HG03064 (cell line): ENCODE results near the gene ASTN2.

Source experiments
- ATAC-seq: cut with Tn5 transposase; IDR thresholded peaks from one replicate; pipeline ENCODE4 v1.9.1; 2021; ENCODE audit warnings: low read depth; ENCODE audit not compliant: unreplicated experiment

Gene ASTN2

GRCh38 chr9:117414906-117415331, at the start of gene ASTN2:
ASTN2 (minus strand) TSS chr9:117415057; CDS start chr9:117414938, 119 bp downstream.
- no peak for ATAC-seq

- no peak for ATAC-seq
Measured at GRCh38 chr9:117462861-117463260, 48.0 kb upstream of the ASTN2 start.

- no peak for ATAC-seq
Measured at GRCh38 chr9:117461386-117461785, 46.5 kb upstream of the ASTN2 start.

GRCh38 chr9:117460743-117461142, 45.9 kb upstream of the ASTN2 start:
- no peak for ATAC-seq

GRCh38 chr9:117459913-117460312, 45.1 kb upstream of the ASTN2 start:
- ATAC-seq: no peak

GRCh38 chr9:117458066-117458465, 43.2 kb upstream of the ASTN2 start:
- ATAC-seq: no peak

- ATAC-seq: no peak
Measured at GRCh38 chr9:117454711-117455110, 39.9 kb upstream of the ASTN2 start.

- ATAC-seq: no peak
Measured at GRCh38 chr9:117453737-117454136, 38.9 kb upstream of the ASTN2 start.

- no peak for ATAC-seq
Measured at GRCh38 chr9:117451311-117451710, 36.5 kb upstream of the ASTN2 start.

- ATAC-seq: no peak
Measured at GRCh38 chr9:117448066-117448465, 33.2 kb upstream of the ASTN2 start.

- ATAC-seq: no peak
Measured at GRCh38 chr9:117445631-117446030, 30.8 kb upstream of the ASTN2 start.

GRCh38 chr9:117444501-117444900, 29.6 kb upstream of the ASTN2 start:
- ATAC-seq: no peak

GRCh38 chr9:117437283-117437682, 22.4 kb upstream of the ASTN2 start:
- no peak for ATAC-seq

- ATAC-seq: no peak
Measured at GRCh38 chr9:117435630-117436261, 20.9 kb upstream of the ASTN2 start.

GRCh38 chr9:117434566-117434965, 19.7 kb upstream of the ASTN2 start:
- ATAC-seq: no peak

- ATAC-seq: no peak
Measured at GRCh38 chr9:117430813-117431212, 16.0 kb upstream of the ASTN2 start.

GRCh38 chr9:117427357-117427913, 12.6 kb upstream of the ASTN2 start:
- no peak for ATAC-seq

- no peak for ATAC-seq
Measured at GRCh38 chr9:117425566-117425965, 10.7 kb upstream of the ASTN2 start.

GRCh38 chr9:117424291-117424690, 9.4 kb upstream of the ASTN2 start:
- no peak for ATAC-seq

- ATAC-seq: no peak
Measured at GRCh38 chr9:117418111-117418510, 3.3 kb upstream of the ASTN2 start.

GRCh38 chr9:117416856-117417255, 2.0 kb upstream of the ASTN2 start:
- no peak for ATAC-seq

- no peak for ATAC-seq
Measured at GRCh38 chr9:117415358-117415914, 579 bp upstream of the ASTN2 start.
